ENCODE results near the gene GRK7.

- no peak for TF ChIP-seq POLR2A (IDR thresholded peaks at IDR 0.05)
- TF ChIP-seq CTCF (IDR thresholded peaks at IDR 0.05), result no peak
These were observed 9.2 kb upstream of the GRK7 start for GRCh38 chr3:141754032-141754431.

All from vagina (tissue), 2 donors.